ENCODE measurements around the gene ARL3.
"Not testable (repeated sequence)": the region's sequence is repeated elsewhere in the genome, so short reads cannot be mapped to it uniquely, and the experiment has no call there.

The ARL3 gene

GRCh38 chr10:102745157-102745556 is 31.0 kb upstream of the ARL3 start:
- H3K27me3 ChIP-seq (replicated peaks; ENCODE audit: control insufficient read depth, insufficient read depth, low read length), result no peaks in the 10 kb centered on the region
- H3K36me3 ChIP-seq (ENCODE audit: control insufficient read depth, insufficient read depth, low read length), result no peaks in the 10 kb centered on the region
- TF ChIP-seq, protein P1, sequence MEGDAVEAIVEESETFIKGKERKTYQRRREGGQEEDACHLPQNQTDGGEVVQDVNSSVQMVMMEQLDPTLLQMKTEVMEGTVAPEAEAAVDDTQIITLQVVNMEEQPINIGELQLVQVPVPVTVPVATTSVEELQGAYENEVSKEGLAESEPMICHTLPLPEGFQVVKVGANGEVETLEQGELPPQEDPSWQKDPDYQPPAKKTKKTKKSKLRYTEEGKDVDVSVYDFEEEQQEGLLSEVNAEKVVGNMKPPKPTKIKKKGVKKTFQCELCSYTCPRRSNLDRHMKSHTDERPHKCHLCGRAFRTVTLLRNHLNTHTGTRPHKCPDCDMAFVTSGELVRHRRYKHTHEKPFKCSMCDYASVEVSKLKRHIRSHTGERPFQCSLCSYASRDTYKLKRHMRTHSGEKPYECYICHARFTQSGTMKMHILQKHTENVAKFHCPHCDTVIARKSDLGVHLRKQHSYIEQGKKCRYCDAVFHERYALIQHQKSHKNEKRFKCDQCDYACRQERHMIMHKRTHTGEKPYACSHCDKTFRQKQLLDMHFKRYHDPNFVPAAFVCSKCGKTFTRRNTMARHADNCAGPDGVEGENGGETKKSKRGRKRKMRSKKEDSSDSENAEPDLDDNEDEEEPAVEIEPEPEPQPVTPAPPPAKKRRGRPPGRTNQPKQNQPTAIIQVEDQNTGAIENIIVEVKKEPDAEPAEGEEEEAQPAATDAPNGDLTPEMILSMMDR (IDR thresholded peaks at IDR 0.05; ENCODE audit: insufficient read depth, low read length, poor library complexity, severe bottlenecking), result no peak
- peak overlapping the region; percentile 99 for H3K4me3 ChIP-seq (replicated peaks; ENCODE audit: low read depth, low read length)
- DNase-seq (ENCODE audit: extremely low read depth, insufficient read length), result no peak

DNA sequence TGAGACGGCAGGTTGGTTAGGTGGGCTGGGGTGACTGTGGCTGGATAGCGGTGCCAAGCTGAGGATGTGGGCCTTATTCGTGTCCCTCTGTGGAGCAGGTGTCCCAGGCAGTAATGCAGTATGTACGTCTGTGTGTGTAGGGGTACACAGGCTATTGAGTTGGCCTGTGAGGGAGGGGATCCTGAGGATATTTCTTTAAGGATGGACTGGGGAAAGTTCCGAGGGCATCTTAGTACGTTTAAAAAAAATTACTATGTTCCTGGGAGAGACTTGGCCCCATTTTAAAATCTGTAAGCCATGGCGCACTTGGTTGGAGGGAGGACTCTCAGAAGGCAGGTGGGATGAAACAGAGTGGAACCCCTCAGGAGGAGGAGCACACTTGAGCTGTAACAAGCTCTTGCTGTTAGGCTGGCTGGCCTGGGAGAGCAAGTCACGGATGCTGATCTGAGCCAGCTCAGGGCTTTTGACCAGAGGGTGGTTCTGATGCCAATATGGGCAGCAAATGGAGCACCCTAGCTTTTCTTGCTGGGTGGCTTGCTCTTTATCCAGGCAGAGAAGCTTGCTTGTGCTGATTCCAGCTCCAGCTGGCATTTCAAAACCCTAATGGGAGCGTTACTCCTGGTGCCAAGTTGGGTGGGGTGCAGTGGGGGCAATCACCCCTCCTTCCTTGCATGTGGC is 30.3 kb upstream of the ARL3 start:
- no peak for DNase-seq (ENCODE audit: extremely low read depth, insufficient read length)
- Histone ChIP-seq H3K36me3 (ENCODE audit: control insufficient read depth, insufficient read depth, low read length) (no peaks in the 10 kb centered on the region), H3K4me3 (replicated peaks; ENCODE audit: low read depth, low read length) (peak overlapping the region; percentile 99), H3K27me3 (replicated peaks; ENCODE audit: control insufficient read depth, insufficient read depth, low read length) (no peaks in the 10 kb centered on the region)
- TF ChIP-seq, protein P1 (IDR thresholded peaks at IDR 0.05; ENCODE audit: insufficient read depth, low read length, poor library complexity, severe bottlenecking), result no peak

DNA sequence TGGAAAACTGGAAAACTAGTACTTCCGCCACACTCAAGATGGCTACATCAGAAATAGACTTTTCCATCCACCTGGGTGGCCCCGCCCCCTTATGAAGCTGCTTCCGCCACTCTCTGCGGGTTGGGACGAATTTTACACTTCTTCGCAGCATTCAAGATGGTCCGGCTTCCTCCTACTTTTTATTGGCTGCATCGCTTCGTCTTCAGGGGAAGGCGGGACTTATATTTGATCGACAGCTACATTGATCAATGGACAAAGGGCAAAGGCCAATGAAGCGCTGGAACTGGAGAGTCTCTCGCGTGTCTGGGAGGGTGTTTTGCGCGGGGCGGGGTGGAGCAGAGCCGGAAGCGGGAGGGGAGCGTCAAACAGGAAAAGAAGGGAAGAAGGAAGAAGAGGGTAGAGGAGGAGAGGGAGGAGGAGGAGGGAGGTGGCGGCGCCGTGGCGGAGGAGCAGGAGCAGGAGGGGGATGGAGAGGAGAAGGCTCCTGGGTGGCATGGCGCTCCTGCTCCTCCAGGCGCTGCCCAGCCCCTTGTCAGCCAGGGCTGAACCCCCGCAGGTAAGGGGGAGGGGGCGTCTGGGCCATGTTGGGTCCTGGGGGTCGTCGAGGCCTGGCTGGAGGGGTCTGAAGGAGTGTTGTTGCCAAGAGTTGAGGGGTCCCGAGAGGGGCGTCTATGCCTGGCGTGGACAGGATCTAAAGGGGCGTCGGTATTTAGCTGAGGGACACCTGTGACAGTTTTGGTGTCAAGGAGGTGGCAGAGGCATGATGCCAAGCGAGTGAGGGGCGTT is 29.6 kb upstream of the ARL3 start, which contains the start of gene WBP1L:
Gene WBP1L, plus strand, starts transcription at position 361 of the 786 bp plus-strand sequence. Its CDS starts 106 bp downstream, at position 467.
- peak; percentile 91 for DNase-seq (ENCODE audit: extremely low read depth, insufficient read length)
- no peaks in the 10 kb centered on the region for H3K27me3 ChIP-seq (replicated peaks; ENCODE audit: control insufficient read depth, insufficient read depth, low read length)
- H3K36me3 ChIP-seq (ENCODE audit: control insufficient read depth, insufficient read depth, low read length), result peaks cover 1% of the 10 kb centered on the region; the same call in 1 of the 2 replicates
- TF ChIP-seq, protein P1 (IDR thresholded peaks at IDR 0.05; ENCODE audit: insufficient read depth, low read length, poor library complexity, severe bottlenecking), result no peak
- H3K4me3 ChIP-seq (replicated peaks; ENCODE audit: low read depth, low read length), result peak within 1 kb of the TSS; percentile 99

GRCh38 chr10:102743078-102743587 is 28.9 kb upstream of the ARL3 start:
- TF ChIP-seq, protein P1 (IDR thresholded peaks at IDR 0.05; ENCODE audit: insufficient read depth, low read length, poor library complexity, severe bottlenecking), result no peak
- H3K27me3 ChIP-seq (replicated peaks; ENCODE audit: control insufficient read depth, insufficient read depth, low read length), result no peaks in the 10 kb centered on the region
- peak; percentile 20 for DNase-seq (ENCODE audit: extremely low read depth, insufficient read length)
- peaks cover 2% of the 10 kb centered on the region; the same call in 1 of the 2 replicates for H3K36me3 ChIP-seq (ENCODE audit: control insufficient read depth, insufficient read depth, low read length)
- H3K4me3 ChIP-seq (replicated peaks; ENCODE audit: low read depth, low read length), result no peak overlapping the region

- H3K4me3 ChIP-seq (replicated peaks; ENCODE audit: low read depth, low read length); DNase-seq (ENCODE audit: extremely low read depth, insufficient read length); H3K36me3 ChIP-seq (ENCODE audit: control insufficient read depth, insufficient read depth, low read length); H3K27me3 ChIP-seq (replicated peaks; ENCODE audit: control insufficient read depth, insufficient read depth, low read length): not testable (repeated sequence)
Observed at GRCh38 chr10:102742313-102742712, 28.1 kb upstream of the ARL3 start.

DNA sequence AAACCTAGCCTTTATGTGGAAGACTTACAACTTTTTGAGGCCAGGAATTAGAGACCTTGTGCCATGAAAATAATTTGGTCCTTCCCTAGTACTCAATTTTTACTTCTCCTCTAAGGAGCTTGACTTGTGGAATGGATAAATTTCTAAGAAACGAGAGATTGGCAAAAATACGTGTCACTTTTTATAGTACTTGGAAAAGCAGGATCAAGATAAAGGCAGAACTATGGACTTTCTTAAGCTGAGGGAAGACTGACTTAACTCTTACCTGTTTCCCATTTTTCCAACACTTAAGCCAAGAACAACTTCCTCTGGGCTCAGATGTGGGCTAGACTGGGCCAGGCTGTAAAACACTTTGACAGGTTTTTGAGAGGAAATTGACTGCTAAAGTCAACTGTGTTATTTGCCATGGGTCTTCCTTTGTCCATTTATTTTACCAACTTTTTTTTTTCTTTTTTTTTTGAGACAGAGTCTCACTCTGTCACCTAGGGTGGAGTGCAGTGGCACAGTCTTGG is 27.6 kb upstream of the ARL3 start:
- DNase-seq (ENCODE audit: extremely low read depth, insufficient read length), result no peak
- no peak overlapping the region for H3K4me3 ChIP-seq (replicated peaks; ENCODE audit: low read depth, low read length)
- H3K27me3 ChIP-seq (replicated peaks; ENCODE audit: control insufficient read depth, insufficient read depth, low read length), result no peaks in the 10 kb centered on the region
- TF ChIP-seq, protein P1 (IDR thresholded peaks at IDR 0.05; ENCODE audit: insufficient read depth, low read length, poor library complexity, severe bottlenecking), result no peak
- H3K36me3 ChIP-seq (ENCODE audit: control insufficient read depth, insufficient read depth, low read length), result peaks cover 4% of the 10 kb centered on the region

Measured in GM06990 (cell line).